Adrenal gland (tissue), 12 donors: ENCODE measurements around the gene POC1A. TPM values are rescaled to one million over a fixed set of nuclear protein-coding genes. Genes with fewer than 3 reads are reported as not detected.

ENCODE experiments used
- DNase-seq, 7 donors: peaks; one replicate each; pipeline ENCODE4 v3.0.0-alpha.2; 2019 to 2020
- H3K27ac ChIP-seq, 5 donors: fragments of 200-600 bp; sonication (generic) in 4 of 5; 1 replicate in 3 of 5; 2 replicates in 2 of 5; pipeline versions ENCODE4 v1.5.1 to v1.8.0; 2016 to 2020; ENCODE audit warnings: mild to moderate bottlenecking in 1 of 5
- H3K27me3 ChIP-seq: fragments of 200-600 bp; 2 replicates; pipeline ENCODE4 v1.8.0; 2021
- H3K36me3 ChIP-seq, 2 donors: fragments of 200-600 bp; replicated peaks in 1 of 2; 1 replicate in 1 of 2; 2 replicates in 1 of 2; pipeline versions ENCODE4 v1.5.1 to v1.8.0; 2018 to 2022
- H3K4me1 ChIP-seq, 2 donors: fragments of 200-600 bp; replicated peaks in 1 of 2; 1 replicate in 1 of 2; 2 replicates in 1 of 2; pipeline versions ENCODE4 v1.5.1 to v1.8.0; 2018 to 2021
- H3K4me3 ChIP-seq, 4 donors: fragments of 200-600 bp; sonication (generic) in 3 of 4; one replicate each; pipeline ENCODE4 v1.5.1; 2016 to 2018
- H3K9me3 ChIP-seq, 3 donors: fragments of 200-600 bp; sonication (generic) in 1 of 3; replicated peaks in 1 of 3; 1 replicate in 2 of 3; 2 replicates in 1 of 3; pipeline versions ENCODE4 v1.5.1 to v1.8.0; 2016 to 2021
- POLR2A ChIP-seq, 2 donors: fragments of 450-650 bp; IDR thresholded peaks; one replicate each; pipeline ENCODE4 v1.6.1; 2017; ENCODE audit warnings: antibody characterized with exemption in 2 of 2, mild to moderate bottlenecking in 2 of 2, moderate library complexity in 1 of 2
- WGBS, 4 donors: extraction: QIAGEN DNeasy Blood & Tissue Kit in 2 of 4; methylation state at CpG; one replicate each; pipeline versions ENCODE4 v1.1.5 to v1.1.7; 2013 to 2017; 5-methylcytosine and 5-hydroxymethylcytosine counted together
- intact Hi-C, 2 donors: fragments of 100-400 bp; cut with DNase I; formaldehyde crosslinking; loops; one replicate each; pipeline versions ENCODE4 v1.14.1 to v1.15.0; 2022 to 2023
- polyA plus RNA-seq, 3 donors: library from polyadenylated mRNA; stranded (reverse); fragments of 200-250 nt in 2 of 3; fragments of 350-450 nt in 1 of 3; fragmentation: Illumina TruSeq in 1 of 3; extraction: RNeasy Lipid Tissue Mini Kit (QIAGEN cat#74804) in 1 of 3; gene quantifications; one replicate each; pipeline ENCODE4 v1.2.3, GENCODE V29; 2013 to 2014
- total RNA-seq, 9 donors: library from RNA; depleted of rRNA in 4 of 9; stranded (reverse); fragments of >200 nt in 4 of 9; fragments of 120-200 nt in 1 of 9; fragmentation: NEBNext Ultra II Directional in 1 of 9; extraction: Animal tissue kit (Norgen Biotek cat#: 25700) in 1 of 9; gene quantifications; one replicate each; pipeline versions ENCODE4 v1.1.0 to v1.2.4, GENCODE V29; 2013 to 2023
- TF ChIP-seq, protein P1 (sequence below), 6 experiments: fragments of 450-650 bp in 4 of 6; fragments of 200-600 bp in 2 of 6; sonication (generic) in 1 of 6; IDR thresholded peaks; 1 replicate in 5 of 6; 2 replicates in 1 of 6; pipeline versions ENCODE4 v1.5.1 to v1.8.0; 2016 to 2021; ENCODE audit warnings: antibody characterized with exemption in 6 of 6, mild to moderate bottlenecking in 2 of 6, moderate library complexity in 1 of 6
- donor health status: healthy with polysubstance abuse.
- donor health status: Bipolar disorder and iron deficiency.
- donor health status: DM: yes; HTN: yes; CAD: no.
- donor health status: DM: no; HTN: no; CAD: no.
- donor health status: DM: no; HTN: no; CAD: no.
- donor health status: DM: yes; HTN: yes; CAD: no.

Gene POC1A
- total and polyA plus RNA-seq, 12 donors = 2.0 to 8.4 (median 5.5) TPM

DNA sequence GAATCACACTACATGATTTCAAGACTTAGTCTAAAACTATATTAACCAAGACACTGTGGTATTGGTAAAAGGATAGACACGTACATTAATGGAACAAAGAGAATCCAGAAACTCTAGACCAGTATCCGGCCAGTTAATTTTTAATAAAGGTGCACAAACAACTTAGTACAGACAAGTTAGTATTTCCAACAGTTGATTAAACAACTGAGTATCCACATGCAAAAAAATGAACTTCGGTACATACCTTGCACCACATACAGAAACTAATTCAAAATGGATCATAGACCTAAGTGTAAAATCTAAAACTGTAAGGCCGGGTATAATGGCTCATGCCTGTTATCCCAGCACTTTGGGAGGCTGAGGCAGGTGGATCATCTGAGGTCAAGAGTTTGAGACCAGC is 51.3 kb downstream of the POC1A start:
- no peak for TF ChIP-seq POLR2A (IDR thresholded peaks at IDR 0.05)
- TF ChIP-seq, protein P1, sequence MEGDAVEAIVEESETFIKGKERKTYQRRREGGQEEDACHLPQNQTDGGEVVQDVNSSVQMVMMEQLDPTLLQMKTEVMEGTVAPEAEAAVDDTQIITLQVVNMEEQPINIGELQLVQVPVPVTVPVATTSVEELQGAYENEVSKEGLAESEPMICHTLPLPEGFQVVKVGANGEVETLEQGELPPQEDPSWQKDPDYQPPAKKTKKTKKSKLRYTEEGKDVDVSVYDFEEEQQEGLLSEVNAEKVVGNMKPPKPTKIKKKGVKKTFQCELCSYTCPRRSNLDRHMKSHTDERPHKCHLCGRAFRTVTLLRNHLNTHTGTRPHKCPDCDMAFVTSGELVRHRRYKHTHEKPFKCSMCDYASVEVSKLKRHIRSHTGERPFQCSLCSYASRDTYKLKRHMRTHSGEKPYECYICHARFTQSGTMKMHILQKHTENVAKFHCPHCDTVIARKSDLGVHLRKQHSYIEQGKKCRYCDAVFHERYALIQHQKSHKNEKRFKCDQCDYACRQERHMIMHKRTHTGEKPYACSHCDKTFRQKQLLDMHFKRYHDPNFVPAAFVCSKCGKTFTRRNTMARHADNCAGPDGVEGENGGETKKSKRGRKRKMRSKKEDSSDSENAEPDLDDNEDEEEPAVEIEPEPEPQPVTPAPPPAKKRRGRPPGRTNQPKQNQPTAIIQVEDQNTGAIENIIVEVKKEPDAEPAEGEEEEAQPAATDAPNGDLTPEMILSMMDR (IDR thresholded peaks at IDR 0.05) = no peak
- intact Hi-C loops = no loop called here
- WGBS, 4 donors = 95 to 100% (median 100%) methylated on average over 4 of the region's 4 CpGs

DNA sequence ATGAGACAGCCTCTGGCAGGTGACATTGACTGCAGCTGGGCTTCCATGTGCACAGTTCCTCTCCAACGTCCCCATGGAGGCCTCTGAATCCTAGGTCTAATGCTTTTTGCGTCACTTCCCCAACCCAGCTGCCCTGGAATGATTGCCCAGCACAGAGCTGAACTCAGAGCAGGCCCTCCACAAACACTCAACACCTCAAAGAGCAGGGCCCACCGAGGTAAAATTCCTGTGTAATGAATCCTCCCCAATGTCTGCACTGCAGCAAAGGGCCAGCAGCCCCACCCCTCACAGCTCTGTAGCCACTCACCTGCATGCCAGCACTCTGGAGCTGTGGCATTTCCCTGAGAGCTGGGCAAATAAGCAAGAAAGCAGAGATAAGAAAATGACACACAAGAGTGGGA is 55.2 kb downstream of the POC1A start:
- 72 to 89% (median 78%) methylated on average over 1 to 3 of the region's 3 CpGs for WGBS, 4 donors
- H3K4me1 ChIP-seq = no peaks in the 10 kb centered on the region
- intact Hi-C loops = no loop called here
- H3K4me3 ChIP-seq = no peak overlapping the region
- peak in 3 of 7 donors; percentile 26 to 41 (median 31) for DNase-seq
- no peak for TF ChIP-seq POLR2A (IDR thresholded peaks at IDR 0.05)
- TF ChIP-seq, protein P1 (IDR thresholded peaks at IDR 0.05) = no peak
- no peaks in the 10 kb centered on the region for H3K27me3 ChIP-seq
- no peaks in the 10 kb centered on the region for H3K36me3 ChIP-seq
- no peaks in the 10 kb centered on the region for H3K9me3 ChIP-seq
- no peak overlapping the region for H3K27ac ChIP-seq

More for the DNA sequence above, 51.3 kb downstream of the POC1A start:
- no peak overlapping the region for H3K4me3 ChIP-seq
- no peak for DNase-seq
- H3K27ac ChIP-seq = no peak overlapping the region
- no peaks in the 10 kb centered on the region for H3K36me3 ChIP-seq
- H3K4me1 ChIP-seq = peaks cover 0 to 4% of the 10 kb centered on the region in 2 donors
- no peaks in the 10 kb centered on the region for H3K27me3 ChIP-seq
- H3K9me3 ChIP-seq = no peaks in the 10 kb centered on the region

DNA sequence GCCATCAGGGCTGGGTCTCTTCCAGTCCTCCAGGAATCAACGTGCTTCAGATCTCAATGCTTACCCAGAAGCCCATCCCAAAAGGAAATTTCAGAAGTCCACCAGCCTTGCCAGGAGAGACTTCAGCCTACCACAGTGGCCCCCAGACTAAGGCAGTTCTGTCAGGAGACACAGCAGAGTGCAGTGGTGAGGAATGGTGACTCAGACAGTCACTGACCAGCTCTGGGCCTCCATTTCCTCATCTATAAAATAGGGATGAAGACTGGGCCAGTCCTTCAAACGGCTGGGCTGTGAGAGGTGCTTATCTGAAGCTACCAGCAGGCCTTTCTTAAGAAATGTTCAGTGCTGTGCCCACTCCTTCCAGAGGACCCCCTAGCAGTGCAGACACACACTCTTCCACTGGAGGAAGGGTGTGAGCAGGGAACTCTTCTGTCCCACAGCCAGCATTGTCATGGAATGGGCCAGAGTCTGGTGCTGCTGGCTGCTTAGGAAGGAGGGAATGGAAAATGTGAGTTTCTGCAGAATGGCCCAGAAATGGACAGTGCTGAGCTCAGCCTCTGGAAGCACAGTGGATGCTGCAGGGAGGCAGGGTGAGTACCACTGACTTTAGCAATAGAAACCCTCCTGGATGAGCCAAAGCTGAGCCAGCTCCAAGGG is 56.2 kb downstream of the POC1A start:
- H3K4me3 ChIP-seq = no peak overlapping the region
- no peaks in the 10 kb centered on the region for H3K9me3 ChIP-seq
- H3K4me1 ChIP-seq = no peaks in the 10 kb centered on the region
- no peak for DNase-seq
- TF ChIP-seq POLR2A (IDR thresholded peaks at IDR 0.05) = no peak
- TF ChIP-seq, protein P1 (IDR thresholded peaks at IDR 0.05) = no peak
- H3K36me3 ChIP-seq = no peaks in the 10 kb centered on the region
- no peak overlapping the region for H3K27ac ChIP-seq
- no peaks in the 10 kb centered on the region for H3K27me3 ChIP-seq
- 90 to 100% (median 92%) methylated on average over 2 of the region's 2 CpGs for WGBS, 4 donors
- intact Hi-C loops = no loop called here

DNA sequence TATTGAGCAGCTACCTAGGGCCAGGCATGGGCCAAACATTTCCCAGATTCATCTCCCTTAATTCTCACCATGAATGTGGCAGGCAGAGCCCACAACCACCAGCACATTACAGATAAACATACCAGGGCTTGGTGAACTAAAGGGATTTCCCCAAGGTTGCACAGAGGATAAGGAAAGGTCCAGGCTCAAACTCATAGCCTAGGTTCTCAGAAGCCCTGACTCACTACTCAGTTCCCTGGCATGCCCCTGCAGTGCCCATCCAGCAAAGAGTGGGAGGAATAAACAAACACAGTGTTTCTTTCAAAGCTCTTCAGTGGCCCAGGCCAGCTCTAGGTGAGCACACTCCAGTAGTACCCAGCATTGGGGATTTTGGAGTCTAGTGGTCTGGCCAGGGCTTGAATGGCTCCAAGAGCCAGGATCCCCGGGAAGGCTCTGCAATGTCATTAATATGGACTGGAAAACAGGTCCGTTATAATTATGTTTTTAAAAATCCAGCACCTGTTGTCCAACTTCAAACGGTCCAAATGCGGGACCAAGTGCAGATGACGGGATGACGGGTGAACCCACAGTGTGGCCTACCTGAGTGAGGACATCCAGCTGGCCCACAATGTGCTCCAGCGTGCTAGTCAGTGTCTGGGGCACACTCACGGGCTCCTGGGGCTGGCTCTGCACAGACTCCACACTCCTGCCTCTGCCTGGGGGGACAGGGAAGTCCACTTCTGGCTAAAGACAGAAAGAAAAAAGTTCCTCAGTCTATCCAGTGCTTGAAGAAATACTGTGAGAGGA is 58.0 kb downstream of the POC1A start:
- Histone ChIP-seq H3K36me3 (no peaks in the 10 kb centered on the region), H3K4me1 (no peaks in the 10 kb centered on the region), H3K27me3 (no peaks in the 10 kb centered on the region), H3K27ac (no peak overlapping the region), H3K9me3 (no peaks in the 10 kb centered on the region), H3K4me3 (no peak overlapping the region)
- no peak for DNase-seq
- TF ChIP-seq POLR2A (IDR thresholded peaks at IDR 0.05) = no peak
- TF ChIP-seq, protein P1 (IDR thresholded peaks at IDR 0.05) = no peak
- WGBS, 4 donors = 95 to 99% (median 97%) methylated on average over 8 of the region's 8 CpGs
- intact Hi-C loops = no loop called here
